GM12865 (cell line): ENCODE data around the gene RBL1.
"Not testable (repeated sequence)": the region's sequence is repeated elsewhere in the genome, so short reads cannot be mapped to it uniquely, and the experiment has no call there.

ENCODE experiments used
- DNase-seq: peaks from one replicate; pipeline ENCODE4 v3.0.0; 2010; ENCODE audit warnings: low read depth
- H3K4me3 ChIP-seq: 2 replicates; pipeline ENCODE4 v1.5.1; 2011; ENCODE audit warnings: mild to moderate bottlenecking, low read depth, low read length, control low read depth
- TF ChIP-seq, protein P1 (sequence below): IDR thresholded peaks from 2 replicates; pipeline ENCODE4 v1.5.1; 2011; ENCODE audit warnings: low read length, control low read depth, low read depth, inconsistent platforms; ENCODE audit not compliant: insufficient read depth; ENCODE audit errors: missing control alignments

RBL1 gene

DNA sequence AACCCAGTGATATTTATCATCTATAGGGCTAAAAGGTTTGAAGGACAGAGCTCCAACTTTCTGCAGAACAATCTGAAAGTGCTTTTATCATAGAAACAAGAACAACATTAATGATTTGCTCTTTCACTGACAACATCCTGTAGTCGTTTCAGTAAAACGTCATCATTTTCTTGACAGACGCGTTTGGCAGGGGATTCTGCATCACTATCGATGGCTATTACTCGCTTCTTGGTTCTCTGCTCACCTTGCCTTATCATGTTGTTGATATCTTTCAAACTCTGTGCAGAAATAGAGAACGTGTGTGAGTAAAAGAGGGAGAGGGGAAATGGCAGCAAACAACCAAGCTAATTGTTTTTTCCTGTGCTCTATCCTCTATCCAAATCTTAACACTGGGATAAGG, 97.1 kb downstream of the RBL1 start:
- no peak overlapping the region for H3K4me3 ChIP-seq
- TF ChIP-seq, protein P1, sequence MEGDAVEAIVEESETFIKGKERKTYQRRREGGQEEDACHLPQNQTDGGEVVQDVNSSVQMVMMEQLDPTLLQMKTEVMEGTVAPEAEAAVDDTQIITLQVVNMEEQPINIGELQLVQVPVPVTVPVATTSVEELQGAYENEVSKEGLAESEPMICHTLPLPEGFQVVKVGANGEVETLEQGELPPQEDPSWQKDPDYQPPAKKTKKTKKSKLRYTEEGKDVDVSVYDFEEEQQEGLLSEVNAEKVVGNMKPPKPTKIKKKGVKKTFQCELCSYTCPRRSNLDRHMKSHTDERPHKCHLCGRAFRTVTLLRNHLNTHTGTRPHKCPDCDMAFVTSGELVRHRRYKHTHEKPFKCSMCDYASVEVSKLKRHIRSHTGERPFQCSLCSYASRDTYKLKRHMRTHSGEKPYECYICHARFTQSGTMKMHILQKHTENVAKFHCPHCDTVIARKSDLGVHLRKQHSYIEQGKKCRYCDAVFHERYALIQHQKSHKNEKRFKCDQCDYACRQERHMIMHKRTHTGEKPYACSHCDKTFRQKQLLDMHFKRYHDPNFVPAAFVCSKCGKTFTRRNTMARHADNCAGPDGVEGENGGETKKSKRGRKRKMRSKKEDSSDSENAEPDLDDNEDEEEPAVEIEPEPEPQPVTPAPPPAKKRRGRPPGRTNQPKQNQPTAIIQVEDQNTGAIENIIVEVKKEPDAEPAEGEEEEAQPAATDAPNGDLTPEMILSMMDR: no peak
- no peak for DNase-seq

- TF ChIP-seq, protein P1: no peak
- DNase-seq: no peak
- H3K4me3 ChIP-seq: no peak overlapping the region
These were observed 98.7 kb downstream of the RBL1 start for GRCh38 chr20:36997121-36997520.

- not testable (repeated sequence) for H3K4me3 ChIP-seq, DNase-seq
These were observed 101.6 kb downstream of the RBL1 start for GRCh38 chr20:36994221-36994620.

DNA sequence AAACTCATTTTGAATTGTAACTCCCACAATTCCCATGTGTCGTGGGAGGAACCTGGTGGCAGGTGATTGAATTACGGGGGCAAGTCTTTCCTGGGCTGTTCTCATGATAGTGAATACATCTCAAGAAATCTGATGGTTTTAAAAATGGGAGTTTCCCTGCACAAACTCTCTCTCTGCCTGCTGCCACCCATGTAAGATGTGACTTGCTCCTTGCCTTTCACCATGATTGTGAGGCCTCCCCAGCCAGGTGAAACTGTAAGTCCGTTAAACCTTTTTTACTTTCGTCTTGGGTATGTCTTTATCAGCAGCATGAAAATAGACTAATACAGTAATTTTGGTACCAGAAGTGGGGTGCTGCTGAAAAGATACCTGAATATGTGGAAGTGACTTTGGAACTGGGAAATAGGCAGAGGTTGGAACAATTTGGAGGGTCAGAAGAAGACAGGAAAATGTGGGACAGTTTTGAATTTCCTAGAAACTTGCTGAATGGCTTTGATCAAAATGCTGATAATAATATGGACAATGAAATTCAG, 102.9 kb downstream of the RBL1 start:
- no peak overlapping the region for H3K4me3 ChIP-seq
- DNase-seq: no peak

DNA sequence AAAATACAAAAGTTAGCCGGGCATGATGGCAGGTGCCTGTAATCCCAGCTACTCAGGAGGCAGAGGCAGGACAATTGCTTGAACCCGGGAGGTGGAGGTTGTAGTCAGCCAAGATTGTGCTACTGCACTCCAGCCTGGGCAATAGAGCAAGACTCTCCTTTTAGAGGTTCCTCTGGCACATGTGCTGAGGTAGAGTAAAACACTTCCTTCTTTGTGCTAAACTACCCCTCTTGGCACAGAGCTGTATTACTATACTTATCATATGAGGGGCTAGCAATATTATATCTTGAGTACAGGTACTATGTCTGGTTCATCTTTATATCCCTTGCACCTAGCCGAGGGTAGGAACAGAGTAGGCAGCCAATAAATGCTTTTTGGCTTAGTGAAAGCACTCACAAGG, 104.1 kb downstream of the RBL1 start:
- H3K4me3 ChIP-seq: no peak overlapping the region
- TF ChIP-seq, protein P1: no peak
- DNase-seq: no peak

More for the DNA sequence above, 102.9 kb downstream of the RBL1 start:
- TF ChIP-seq, protein P1: no peak

DNA sequence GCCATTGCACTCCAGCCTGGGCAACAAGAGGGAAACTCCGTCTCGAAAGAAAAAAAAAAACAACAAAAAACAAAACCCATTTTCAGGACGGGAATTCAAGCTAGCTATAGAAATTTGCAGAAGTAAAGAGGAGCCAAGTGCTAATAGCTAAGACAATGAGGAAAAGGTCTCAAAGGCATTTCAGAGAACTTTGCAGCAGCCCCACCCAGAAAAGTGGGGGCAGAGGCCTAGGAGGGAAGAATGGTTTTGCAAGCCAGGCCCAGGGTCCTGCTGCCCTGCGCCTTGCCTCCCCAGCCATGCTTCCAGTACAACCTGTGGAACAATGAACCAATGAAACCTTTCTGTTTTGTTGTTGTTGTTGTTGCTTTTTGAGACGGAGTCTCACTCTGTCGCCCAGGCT, 106.0 kb downstream of the RBL1 start:
- no peak overlapping the region for H3K4me3 ChIP-seq
- no peak for DNase-seq
- TF ChIP-seq, protein P1: no peak

DNA sequence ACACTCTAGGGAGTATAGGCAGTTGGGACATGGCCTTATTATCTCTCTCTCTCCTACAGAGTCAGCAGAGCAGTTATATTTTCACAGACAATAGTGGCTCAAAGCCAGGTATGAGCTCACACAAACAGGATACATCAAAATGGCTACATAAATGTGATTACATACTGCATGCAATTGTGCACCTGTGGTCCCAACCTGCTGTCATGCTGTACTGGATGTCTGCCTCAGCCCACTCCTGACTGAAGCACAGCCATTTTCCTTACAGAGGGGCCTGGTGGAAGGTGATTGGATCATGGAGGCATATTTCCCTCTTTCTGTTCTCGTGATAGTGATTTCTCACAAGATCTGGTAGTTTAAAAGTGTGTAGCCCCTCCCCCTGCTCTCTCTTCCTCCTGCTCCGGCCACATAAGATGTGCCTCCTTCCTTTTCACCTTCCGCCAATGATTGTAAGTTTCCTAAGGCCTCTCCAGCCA, 107.3 kb downstream of the RBL1 start:
- no peak overlapping the region for H3K4me3 ChIP-seq
- TF ChIP-seq, protein P1: no peak
- no peak for DNase-seq
